Keratinocyte (primary cell): ENCODE results near the gene ST6GALNAC5. TPM values are rescaled to one million over a fixed set of nuclear protein-coding genes. Genes with fewer than 3 reads are reported as not detected.

Source experiments
- DNase-seq: peaks from one replicate; pipeline ENCODE4 v3.0.0-alpha.2; 2011; ENCODE audit warnings: low read depth, missing footprints, low spot score
- FAIRE-seq: peaks from 2 replicates; lab custom pipeline; 2011; peaks lifted over from hg19 to GRCh38; lab: Jason Lieb, UNC
- H2AFZ ChIP-seq: 2 replicates; pipeline ENCODE4 v1.6.0; 2012; ENCODE audit warnings: low read length, control low read depth, inconsistent platforms; ENCODE audit not compliant: control insufficient read depth
- H3K27ac ChIP-seq: 2 replicates; pipeline ENCODE4 v1.5.1; 2011; ENCODE audit warnings: low read length; ENCODE audit not compliant: control insufficient read depth, insufficient read depth
- H3K27me3 ChIP-seq: 3 replicates; pipeline ENCODE4 v1.6.0; 2011; ENCODE audit warnings: low read length; ENCODE audit not compliant: control insufficient read depth, insufficient read depth; ENCODE audit errors: extremely low read depth
- H3K36me3 ChIP-seq, 2 experiments: 2 replicates in 1 of 2; 3 replicates in 1 of 2; pipeline ENCODE4 v1.5.1; 2011; ENCODE audit warnings: low read length in 2 of 2, mild to moderate bottlenecking in 1 of 2; ENCODE audit not compliant: control insufficient read depth in 2 of 2, insufficient read depth in 2 of 2; ENCODE audit errors: extremely low read depth in 1 of 2
- H3K4me1 ChIP-seq: 3 replicates; pipeline ENCODE4 v1.5.1; 2011; ENCODE audit warnings: low read length; ENCODE audit not compliant: control insufficient read depth, insufficient read depth; ENCODE audit errors: extremely low read depth
- H3K4me2 ChIP-seq: 3 replicates; pipeline ENCODE4 v1.6.0; 2011; ENCODE audit warnings: low read depth, low read length; ENCODE audit not compliant: control insufficient read depth, insufficient read depth; ENCODE audit errors: extremely low read depth
- H3K4me3 ChIP-seq, 3 experiments: fragments of 200-600 bp in 1 of 3; sonication (generic) in 1 of 3; 2 replicates in 2 of 3; 3 replicates in 1 of 3; pipeline ENCODE4 v1.5.1; 2011 to 2016; ENCODE audit warnings: low read length in 3 of 3, mild to moderate bottlenecking in 3 of 3, control low read depth in 2 of 3, inconsistent platforms in 1 of 3, low read depth in 1 of 3, mixed read lengths in 1 of 3, mixed run types in 1 of 3, moderate library complexity in 1 of 3; ENCODE audit not compliant: control insufficient read depth in 2 of 3, insufficient read depth in 2 of 3; ENCODE audit errors: extremely low read depth in 1 of 3
- H3K79me2 ChIP-seq: 2 replicates; pipeline ENCODE4 v1.6.0; 2012; ENCODE audit warnings: low read length; ENCODE audit not compliant: control insufficient read depth, insufficient read depth
- H3K9ac ChIP-seq: 3 replicates; pipeline ENCODE4 v1.6.0; 2011; ENCODE audit warnings: low read length; ENCODE audit not compliant: control insufficient read depth, insufficient read depth; ENCODE audit errors: extremely low read depth
- H3K9me1 ChIP-seq: 3 replicates; pipeline ENCODE4 v1.6.0; 2011; ENCODE audit warnings: low read length; ENCODE audit not compliant: control insufficient read depth, insufficient read depth; ENCODE audit errors: extremely low read depth
- H3K9me3 ChIP-seq: 2 replicates; pipeline ENCODE4 v1.5.1; 2012; ENCODE audit warnings: low read depth, low read length; ENCODE audit not compliant: control insufficient read depth
- H4K20me1 ChIP-seq: 3 replicates; pipeline ENCODE4 v1.6.0; 2011; ENCODE audit warnings: low read length; ENCODE audit not compliant: control insufficient read depth, insufficient read depth; ENCODE audit errors: extremely low read depth
- CTCF ChIP-seq, 3 experiments: IDR thresholded peaks in 1 of 3; conservative IDR thresholded peaks in 1 of 3; optimal IDR thresholded peaks in 1 of 3; 2 replicates in 2 of 3; 3 replicates in 1 of 3; pipeline versions ENCODE3 to v1.5.1; 2011; ENCODE audit warnings: low read length in 3 of 3, mild to moderate bottlenecking in 3 of 3, moderate library complexity in 2 of 3, control low read depth in 1 of 3, inconsistent platforms in 1 of 3; ENCODE audit not compliant: insufficient read depth in 2 of 3; ENCODE audit errors: extremely low read depth in 1 of 3
- EZH2 ChIP-seq: IDR thresholded peaks from one replicate; pipeline ENCODE4 v1.6.1; 2012; ENCODE audit warnings: inconsistent platforms, mild to moderate bottlenecking, low read length, moderate library complexity
- dilution Hi-C: fragments of 300-500 bp; cut with MboI; formaldehyde crosslinking; loops from one replicate; pipeline ENCODE4 v1.7.0; 2020; ENCODE audit warnings: low sequenced_read_pairs; ENCODE audit not compliant: extremely low pct_ligation_motif_present
- polyA plus RNA-seq, 5 experiments: library from polyadenylated mRNA; depleted of rRNA in 3 of 5; stranded (reverse) in 3 of 5; stranded (forward) in 1 of 5; unstranded in 1 of 5; fragments of >200 nt; gene quantifications; 1 replicate in 1 of 5; 2 replicates in 3 of 5; 3 replicates in 1 of 5; pipeline versions ENCODE4 v1.2.1 to v1.2.3, GENCODE V29; 2011 to 2012; ENCODE audit warnings: missing spikeins in 2 of 5, low read depth in 1 of 5, low replicate concordance in 1 of 5

Gene ST6GALNAC5
- polyA plus RNA-seq, 1 donor (not counting 4 experiments of a cell fraction or from before 2014, with no cell fraction given) = 12.8 TPM

GRCh38 chr1:76840278-76840677 lies 27.0 kb upstream of the ST6GALNAC5 start:
- TF ChIP-seq EZH2 (no peak), CTCF (optimal IDR thresholded peaks at IDR 0.05 in 1 of 3, IDR thresholded peaks at IDR 0.05 in 1 of 3, conservative IDR thresholded peaks at IDR 0.05 in 1 of 3; ENCODE audit: extremely low read depth in 1 of 3, insufficient read depth in 2 of 3, low read length in 3 of 3) (no peak)
- H3K79me2 ChIP-seq = no peaks in the 10 kb centered on the region
- no peaks in the 10 kb centered on the region for H3K36me3 ChIP-seq
- no peaks in the 10 kb centered on the region for H3K27me3 ChIP-seq
- no peak overlapping the region for H2AFZ ChIP-seq
- no peak overlapping the region for H3K27ac ChIP-seq
- no peak for DNase-seq
- H3K9me3 ChIP-seq = no peaks in the 10 kb centered on the region
- dilution Hi-C loops = no loop called here
- H3K9ac ChIP-seq = no peak overlapping the region
- no peaks in the 10 kb centered on the region for H4K20me1 ChIP-seq
- H3K4me3 ChIP-seq = no peak overlapping the region
- H3K9me1 ChIP-seq = no peaks in the 10 kb centered on the region
- no peak overlapping the region for H3K4me2 ChIP-seq
- H3K4me1 ChIP-seq = no peaks in the 10 kb centered on the region
- no peak for FAIRE-seq

DNA sequence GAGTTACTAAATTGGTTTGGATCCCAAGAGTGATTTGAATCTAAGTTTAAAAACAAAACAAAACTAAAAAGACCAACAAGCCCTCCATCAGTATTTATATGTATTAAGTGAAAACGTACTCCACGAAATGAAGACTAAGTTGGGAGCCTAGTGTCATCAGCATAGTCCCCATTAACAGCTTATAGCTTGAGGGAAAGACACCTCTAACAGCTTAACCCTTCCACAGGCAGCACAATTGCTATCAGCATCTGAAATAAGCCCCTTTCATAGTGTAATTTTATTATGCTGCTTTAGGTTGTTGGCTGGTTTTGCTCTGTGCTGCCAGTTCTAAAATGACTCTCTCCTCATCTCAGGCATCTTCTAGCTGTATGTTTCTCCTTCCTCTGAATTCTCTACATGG lies 25.8 kb upstream of the ST6GALNAC5 start:
- dilution Hi-C loops = no loop called here
- TF ChIP-seq EZH2 (no peak), CTCF (optimal IDR thresholded peaks at IDR 0.05 in 1 of 3, IDR thresholded peaks at IDR 0.05 in 1 of 3, conservative IDR thresholded peaks at IDR 0.05 in 1 of 3; ENCODE audit: extremely low read depth in 1 of 3, insufficient read depth in 2 of 3, low read length in 3 of 3) (no peak)

More for the DNA sequence above, 25.8 kb upstream of the ST6GALNAC5 start:
- Histone ChIP-seq H3K4me3 (no peak overlapping the region), H3K27ac (no peak overlapping the region), H3K9me1 (no peaks in the 10 kb centered on the region), H3K27me3 (no peaks in the 10 kb centered on the region), H3K79me2 (no peaks in the 10 kb centered on the region), H4K20me1 (no peaks in the 10 kb centered on the region), H3K4me1 (no peaks in the 10 kb centered on the region), H3K36me3 (no peaks in the 10 kb centered on the region), H3K9ac (no peak overlapping the region), H2AFZ (no peak overlapping the region), H3K9me3 (no peaks in the 10 kb centered on the region), H3K4me2 (no peak overlapping the region)
- FAIRE-seq (no peak), DNase-seq (no peak)
